ENCODE data around the gene EBF4.
A peak's percentile ranks its signal among the peaks of the same experiment; 100 is the strongest.

The EBF4 gene

GRCh38 chr20:2692036-2692885, at the start of gene EBF4:
Gene EBF4 (plus strand): TSS chr20:2692780. CDS start chr20:2693646, 866 bp downstream.
- DNase-seq, result no peak

- DNase-seq, result no peak
These were observed 48.9 kb upstream of the EBF4 start for GRCh38 chr20:2643708-2644107.

- DNase-seq, result peak; percentile 75 to 84
These were observed 40.5 kb upstream of the EBF4 start, which contains the start of gene NOP56 for GRCh38 chr20:2651772-2652723. Gene NOP56 (plus strand): TSS chr20:2652632. CDS start chr20:2652661, 29 bp downstream.

- peak; percentile 19 to 34 for DNase-seq
These were observed 39.6 kb upstream of the EBF4 start for GRCh38 chr20:2652724-2653555.

GRCh38 chr20:2653556-2654383, 38.8 kb upstream of the EBF4 start:
- DNase-seq, result no peak

GRCh38 chr20:2654384-2654822, 38.2 kb upstream of the EBF4 start:
- DNase-seq, result no peak

- DNase-seq, result no peak
These were observed 37.7 kb upstream of the EBF4 start for GRCh38 chr20:2654831-2655230.

GRCh38 chr20:2655331-2656116, 37.1 kb upstream of the EBF4 start:
- DNase-seq, result no peak

GRCh38 chr20:2656471-2657117, 36.0 kb upstream of the EBF4 start:
- no peak for DNase-seq

GRCh38 chr20:2657241-2657640, 35.3 kb upstream of the EBF4 start:
- DNase-seq, result no peak

- DNase-seq, result no peak
These were observed 34.9 kb upstream of the EBF4 start for GRCh38 chr20:2657674-2658073.

- DNase-seq, result peak in 1 of 2 experiments; percentile 10
These were observed 33.9 kb upstream of the EBF4 start for GRCh38 chr20:2658414-2659354.

- no peak for DNase-seq
These were observed 33.0 kb upstream of the EBF4 start for GRCh38 chr20:2659547-2659946.

- no peak for DNase-seq
These were observed 29.2 kb upstream of the EBF4 start for GRCh38 chr20:2663364-2663886.

- DNase-seq, result peak; percentile 93 to 97
These were observed 28.5 kb upstream of the EBF4 start, which contains the start of gene IDH3B for GRCh38 chr20:2663887-2664719. Gene IDH3B (minus strand): TSS chr20:2664216. CDS start chr20:2664188, 28 bp downstream.

- peak; percentile 41 to 51 for DNase-seq
These were observed 20.6 kb upstream of the EBF4 start for GRCh38 chr20:2671977-2672376.

- no peak for DNase-seq
These were observed 20.1 kb upstream of the EBF4 start for GRCh38 chr20:2672446-2672845.

GRCh38 chr20:2673453-2673852, 19.1 kb upstream of the EBF4 start:
- DNase-seq, result no peak

Measured in Kasumi-1 (cell line).